ENCODE results near the gene MLXIP.
"Not testable (repeated sequence)": the region's sequence is repeated elsewhere in the genome, so short reads cannot be mapped to it uniquely, and the experiment has no call there.

MLXIP gene, protein sequence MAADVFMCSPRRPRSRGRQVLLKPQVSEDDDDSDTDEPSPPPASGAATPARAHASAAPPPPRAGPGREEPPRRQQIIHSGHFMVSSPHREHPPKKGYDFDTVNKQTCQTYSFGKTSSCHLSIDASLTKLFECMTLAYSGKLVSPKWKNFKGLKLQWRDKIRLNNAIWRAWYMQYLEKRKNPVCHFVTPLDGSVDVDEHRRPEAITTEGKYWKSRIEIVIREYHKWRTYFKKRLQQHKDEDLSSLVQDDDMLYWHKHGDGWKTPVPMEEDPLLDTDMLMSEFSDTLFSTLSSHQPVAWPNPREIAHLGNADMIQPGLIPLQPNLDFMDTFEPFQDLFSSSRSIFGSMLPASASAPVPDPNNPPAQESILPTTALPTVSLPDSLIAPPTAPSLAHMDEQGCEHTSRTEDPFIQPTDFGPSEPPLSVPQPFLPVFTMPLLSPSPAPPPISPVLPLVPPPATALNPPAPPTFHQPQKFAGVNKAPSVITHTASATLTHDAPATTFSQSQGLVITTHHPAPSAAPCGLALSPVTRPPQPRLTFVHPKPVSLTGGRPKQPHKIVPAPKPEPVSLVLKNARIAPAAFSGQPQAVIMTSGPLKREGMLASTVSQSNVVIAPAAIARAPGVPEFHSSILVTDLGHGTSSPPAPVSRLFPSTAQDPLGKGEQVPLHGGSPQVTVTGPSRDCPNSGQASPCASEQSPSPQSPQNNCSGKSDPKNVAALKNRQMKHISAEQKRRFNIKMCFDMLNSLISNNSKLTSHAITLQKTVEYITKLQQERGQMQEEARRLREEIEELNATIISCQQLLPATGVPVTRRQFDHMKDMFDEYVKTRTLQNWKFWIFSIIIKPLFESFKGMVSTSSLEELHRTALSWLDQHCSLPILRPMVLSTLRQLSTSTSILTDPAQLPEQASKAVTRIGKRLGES
- total RNA-seq: 52.8 to 147 (median 69.9) reads per million in 9 experiments

DNA sequence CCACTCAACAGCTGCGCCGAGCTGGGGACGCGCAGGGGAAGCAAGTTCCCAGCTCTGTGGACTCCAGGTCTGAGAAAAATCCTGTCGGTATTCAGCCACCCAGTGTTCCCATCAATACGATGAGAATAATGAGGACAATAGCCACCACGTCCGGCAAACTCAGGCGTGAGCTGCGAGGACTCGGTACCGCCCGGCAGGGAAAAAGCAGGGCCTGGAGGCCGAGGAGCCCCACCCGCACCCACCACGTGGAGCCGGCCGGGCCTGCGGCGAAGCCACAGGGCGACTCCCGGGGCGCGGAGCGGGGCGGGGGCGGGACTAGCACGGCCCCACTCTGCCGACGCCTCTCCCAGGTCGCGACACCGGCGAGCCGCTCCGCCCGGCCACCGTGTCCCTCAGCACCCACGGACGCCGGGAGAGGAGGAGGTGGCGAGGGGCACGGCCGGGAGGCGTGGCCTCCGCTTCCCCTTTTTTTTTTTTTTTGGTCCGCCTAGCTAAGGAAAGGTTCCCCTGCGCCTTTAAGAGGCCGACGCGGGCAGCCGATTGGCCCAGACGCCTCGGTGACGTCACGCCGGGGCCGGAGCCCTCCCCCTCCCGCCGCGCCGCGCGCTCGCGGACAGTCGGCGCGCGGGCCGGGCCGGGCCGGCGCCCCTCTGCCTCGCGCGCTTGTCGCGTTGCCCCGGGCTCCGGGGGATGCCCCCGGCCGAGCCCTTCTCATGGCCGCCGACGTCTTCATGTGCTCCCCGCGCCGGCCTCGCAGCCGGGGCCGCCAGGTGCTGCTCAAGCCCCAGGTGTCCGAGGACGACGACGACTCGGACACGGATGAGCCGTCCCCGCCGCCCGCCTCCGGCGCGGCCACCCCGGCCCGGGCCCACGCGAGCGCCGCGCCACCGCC is at the start of gene MLXIP:
TSS of gene MLXIP (plus strand) at position 616 of the 892 bp plus-strand sequence. CDS start at position 714, 98 bp downstream.
- ATAC-seq (replicated peaks) (peak; percentile 83), DNase-seq (peak; percentile 81 to 85 (median 82))
- Mint-ChIP-seq H3K27ac (peak within 1 kb of the TSS; percentile 89 to 92), H3K4me1 (ENCODE audit: low read depth in 2 of 2) (peaks cover 37 to 43% of the 10 kb centered on the region in 2 donors), H3K4me3 (peak within 1 kb of the TSS; percentile 94 to 95), H3K9me3 (no peaks in the 10 kb centered on the region), H3K27me3 (no peaks in the 10 kb centered on the region), H3K36me3 (ENCODE audit: insufficient read depth) (peaks cover 15% of the 10 kb centered on the region)

DNA sequence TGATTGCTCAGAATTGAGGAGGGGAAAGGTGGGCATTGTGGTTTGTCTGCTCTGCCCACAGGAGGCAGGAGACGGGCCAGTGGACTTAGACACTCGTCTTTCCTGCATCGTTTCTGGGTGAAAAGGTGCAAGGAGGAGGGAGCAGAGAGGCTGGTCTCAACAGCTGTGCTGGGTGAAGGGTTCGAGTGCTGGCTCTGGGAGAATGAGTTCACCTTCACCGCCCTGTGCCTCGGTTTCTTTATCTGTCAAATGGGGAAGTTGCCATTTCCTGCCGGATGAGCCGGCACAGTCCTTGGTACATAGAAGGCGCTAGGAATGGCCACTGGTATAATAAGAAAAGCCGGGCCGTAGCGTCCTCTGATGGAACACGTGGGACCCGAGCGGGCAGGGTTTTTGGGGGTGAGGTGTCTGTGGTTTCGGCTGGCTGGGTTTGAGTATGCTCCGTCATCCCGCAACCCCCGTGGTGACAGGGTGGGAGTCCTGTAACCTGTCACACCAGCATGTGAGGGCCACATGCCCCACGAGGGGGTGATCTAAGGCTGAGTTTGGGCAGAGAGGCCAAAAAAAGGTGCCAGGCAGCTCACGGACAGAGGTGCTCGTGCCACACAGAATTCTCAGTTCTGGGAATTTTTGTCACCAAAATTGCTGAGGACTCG is 49.5 kb upstream of the MLXIP start:
- peak overlapping the region in 1 of 2 donors; percentile 62 for H3K27ac Mint-ChIP-seq
- no peaks in the 10 kb centered on the region for H3K9me3 Mint-ChIP-seq
- peak overlapping the region; percentile 65 to 73 for H3K4me3 Mint-ChIP-seq
- ATAC-seq (replicated peaks): peak; percentile 89
- peaks cover 15 to 18% of the 10 kb centered on the region in 2 donors for H3K4me1 Mint-ChIP-seq (ENCODE audit: low read depth in 2 of 2)
- peak; percentile 37 to 41 (median 38) for DNase-seq
- peaks cover 6 to 42% of the 10 kb centered on the region in 2 donors for H3K27me3 Mint-ChIP-seq
- peaks cover 14% of the 10 kb centered on the region for H3K36me3 Mint-ChIP-seq (ENCODE audit: insufficient read depth)

- H3K36me3 Mint-ChIP-seq (ENCODE audit: insufficient read depth): peaks cover 14% of the 10 kb centered on the region
- no peak for ATAC-seq (replicated peaks)
- H3K9me3 Mint-ChIP-seq: no peaks in the 10 kb centered on the region
- H3K27me3 Mint-ChIP-seq: peaks cover 6 to 42% of the 10 kb centered on the region in 2 donors
- no peak for DNase-seq
- peaks cover 15 to 18% of the 10 kb centered on the region in 2 donors for H3K4me1 Mint-ChIP-seq (ENCODE audit: low read depth in 2 of 2)
- no peak overlapping the region for H3K27ac Mint-ChIP-seq
- H3K4me3 Mint-ChIP-seq: peak overlapping the region; percentile 65 to 73
These were observed 48.7 kb upstream of the MLXIP start for GRCh38 chr12:122029620-122030423.

DNA sequence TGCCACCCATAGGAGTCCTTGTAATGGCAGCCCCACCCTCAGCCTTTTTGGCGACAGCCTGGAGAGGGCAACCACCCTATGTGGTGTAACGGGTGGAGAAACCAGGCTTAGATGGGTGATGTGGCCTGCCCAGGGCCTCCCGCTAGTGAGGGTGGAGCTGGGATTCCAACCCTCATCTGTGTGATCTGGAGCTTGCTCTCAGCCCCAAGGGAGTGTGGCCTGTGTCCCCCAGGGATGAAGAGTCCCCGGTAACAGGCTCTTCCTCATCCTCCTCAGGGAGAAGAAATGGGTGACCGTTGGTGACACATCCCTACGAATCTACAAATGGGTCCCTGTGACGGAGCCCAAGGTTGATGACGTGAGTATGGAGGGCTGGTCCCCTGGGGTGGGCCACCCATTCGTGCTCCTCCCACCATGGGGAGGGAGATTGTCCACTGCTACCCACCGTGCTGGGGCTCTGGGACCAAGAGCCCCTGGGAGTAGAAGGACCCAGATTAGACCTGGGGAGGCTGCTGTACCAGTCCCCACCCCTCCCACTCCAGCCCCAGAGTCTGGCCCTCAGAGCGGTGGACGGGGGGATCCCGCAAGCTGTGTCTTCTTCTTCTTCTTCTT is 48.0 kb upstream of the MLXIP start:
- Mint-ChIP-seq H3K36me3 (ENCODE audit: insufficient read depth) (peaks cover 14% of the 10 kb centered on the region), H3K27ac (no peak overlapping the region), H3K4me3 (no peak overlapping the region), H3K27me3 (peaks cover 6 to 42% of the 10 kb centered on the region in 2 donors), H3K9me3 (no peaks in the 10 kb centered on the region), H3K4me1 (ENCODE audit: low read depth in 2 of 2) (peaks cover 15 to 18% of the 10 kb centered on the region in 2 donors)
- no peak for DNase-seq
- ATAC-seq (replicated peaks): no peak

DNA sequence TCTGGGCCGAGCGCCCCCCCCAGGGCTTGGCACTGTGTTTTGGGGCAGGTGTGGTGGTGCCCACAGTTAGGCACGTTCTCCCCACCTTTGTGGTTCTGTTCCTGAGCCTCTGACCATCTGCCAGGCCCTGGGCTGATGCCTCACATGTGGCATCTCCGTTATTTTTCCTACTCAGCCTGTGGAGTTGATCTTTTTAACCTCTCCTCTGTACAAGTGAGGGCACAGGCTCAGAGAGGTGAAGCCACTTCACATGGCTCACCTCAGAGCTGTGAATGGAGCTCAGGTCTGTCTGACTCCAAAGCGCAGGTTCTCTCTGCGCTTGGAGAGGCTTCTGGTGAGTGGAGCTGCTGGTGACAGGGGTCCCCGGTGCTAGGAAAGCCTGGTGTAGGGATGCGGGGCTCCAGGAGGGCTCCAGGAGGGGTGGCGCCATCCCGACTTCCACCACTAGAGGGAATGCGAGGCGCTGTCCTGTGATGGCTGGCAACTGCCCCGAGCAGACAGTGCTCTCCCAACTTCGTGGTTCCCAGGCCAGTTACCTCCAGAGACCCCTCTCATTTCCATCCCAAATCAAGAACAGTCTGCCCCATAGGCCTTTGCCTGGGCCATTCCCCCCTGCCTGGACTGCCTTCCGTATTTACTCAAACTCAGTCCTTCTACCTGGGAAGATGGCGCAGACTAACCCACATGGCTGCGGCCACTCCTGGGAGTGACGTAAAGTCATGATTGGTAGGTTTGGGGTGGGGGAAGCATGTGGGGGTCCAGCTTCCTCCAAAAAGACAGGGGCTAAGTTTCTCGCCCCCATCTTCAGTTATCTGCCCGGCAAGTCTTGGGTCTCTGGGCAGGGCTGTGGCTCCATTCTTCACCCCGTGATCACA is 47.0 kb upstream of the MLXIP start:
- Mint-ChIP-seq H3K4me1 (ENCODE audit: low read depth in 2 of 2) (peaks cover 15 to 18% of the 10 kb centered on the region in 2 donors), H3K4me3 (no peak overlapping the region), H3K9me3 (no peaks in the 10 kb centered on the region), H3K27ac (no peak overlapping the region), H3K36me3 (ENCODE audit: insufficient read depth) (peaks cover 14% of the 10 kb centered on the region), H3K27me3 (peaks cover 6 to 42% of the 10 kb centered on the region in 2 donors)
- DNase-seq (peak in 2 of 3 experiments; percentile 17 to 36), ATAC-seq (replicated peaks) (peak; percentile 34)

GRCh38 chr12:122032580-122032979 is 46.0 kb upstream of the MLXIP start:
- H3K4me3 Mint-ChIP-seq: no peak overlapping the region
- H3K36me3 Mint-ChIP-seq (ENCODE audit: insufficient read depth): peaks cover 19% of the 10 kb centered on the region
- ATAC-seq (replicated peaks): no peak
- H3K4me1 Mint-ChIP-seq (ENCODE audit: low read depth in 2 of 2): peaks cover 15 to 18% of the 10 kb centered on the region in 2 donors
- H3K27ac Mint-ChIP-seq: no peak overlapping the region
- H3K27me3 Mint-ChIP-seq: peaks cover 6 to 42% of the 10 kb centered on the region in 2 donors
- H3K9me3 Mint-ChIP-seq: no peaks in the 10 kb centered on the region
- no peak for DNase-seq

DNA sequence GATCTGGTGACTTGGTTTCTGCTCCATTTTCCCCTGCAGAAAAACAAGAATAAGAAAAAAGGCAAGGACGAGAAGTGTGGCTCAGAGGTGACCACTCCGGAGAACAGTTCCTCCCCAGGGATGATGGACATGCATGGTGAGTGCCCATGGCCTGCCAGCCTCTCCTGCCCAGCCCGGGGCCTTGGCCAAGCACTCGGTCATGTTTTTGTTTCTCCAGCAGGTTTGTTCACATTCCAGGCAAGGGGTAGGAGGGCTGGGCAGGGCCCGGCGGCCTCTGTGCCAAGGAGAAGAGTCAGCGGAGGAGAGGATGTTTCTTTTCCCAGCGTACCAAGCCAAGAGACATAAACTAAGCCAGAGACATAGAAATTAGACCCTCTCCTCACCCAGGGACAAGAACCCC is 43.3 kb upstream of the MLXIP start:
- peaks cover 9% of the 10 kb centered on the region for H3K36me3 Mint-ChIP-seq (ENCODE audit: insufficient read depth)
- no peaks in the 10 kb centered on the region for H3K9me3 Mint-ChIP-seq
- peaks cover 0 to 21% of the 10 kb centered on the region in 2 donors for H3K27me3 Mint-ChIP-seq

GRCh38 chr12:122036153-122036552 is 42.4 kb upstream of the MLXIP start:
- peaks cover 0 to 14% of the 10 kb centered on the region in 2 donors for H3K27me3 Mint-ChIP-seq
- DNase-seq: no peak
- no peak overlapping the region for H3K27ac Mint-ChIP-seq
- H3K4me3 Mint-ChIP-seq: no peak overlapping the region
- H3K9me3 Mint-ChIP-seq: no peaks in the 10 kb centered on the region
- H3K36me3 Mint-ChIP-seq (ENCODE audit: insufficient read depth): peaks cover 9% of the 10 kb centered on the region
- H3K4me1 Mint-ChIP-seq (ENCODE audit: low read depth in 2 of 2): peaks cover 0 to 4% of the 10 kb centered on the region in 2 donors
- ATAC-seq (replicated peaks): no peak

More for the DNA sequence above, 43.3 kb upstream of the MLXIP start:
- H3K4me3 Mint-ChIP-seq: no peak overlapping the region
- DNase-seq (no peak), ATAC-seq (replicated peaks) (no peak)
- no peak overlapping the region for H3K27ac Mint-ChIP-seq
- peaks cover 0 to 4% of the 10 kb centered on the region in 2 donors for H3K4me1 Mint-ChIP-seq (ENCODE audit: low read depth in 2 of 2)

- Mint-ChIP-seq H3K27ac (no peak overlapping the region), H3K36me3 (ENCODE audit: insufficient read depth) (peaks cover 14% of the 10 kb centered on the region), H3K4me1 (ENCODE audit: low read depth in 2 of 2) (no peaks in the 10 kb centered on the region), H3K9me3 (no peaks in the 10 kb centered on the region), H3K4me3 (no peak overlapping the region), H3K27me3 (no peaks in the 10 kb centered on the region)
- DNase-seq: no peak
- ATAC-seq (replicated peaks): no peak
These were observed 37.8 kb upstream of the MLXIP start for GRCh38 chr12:122040579-122041386.

DNA sequence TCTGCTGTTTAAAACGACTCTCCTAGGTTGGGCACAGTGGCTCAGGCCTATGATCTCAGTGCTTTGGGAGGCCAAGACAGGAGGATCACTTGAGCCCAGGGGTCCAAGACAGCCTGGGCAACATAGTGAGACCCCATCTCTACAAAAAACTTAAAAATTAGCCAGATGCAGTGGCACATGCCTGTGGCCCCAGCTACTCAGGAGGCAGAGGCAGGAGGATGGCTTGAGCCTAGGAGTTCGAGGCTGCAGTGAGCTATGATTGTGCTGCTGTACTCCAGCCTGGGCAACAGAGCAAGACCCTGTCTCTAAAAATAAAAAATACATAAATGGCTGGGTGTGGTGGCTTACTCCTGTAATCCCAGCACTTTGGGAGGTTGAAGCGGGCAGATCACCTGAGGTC is 37.1 kb upstream of the MLXIP start:
- H3K27me3 Mint-ChIP-seq; H3K4me3 Mint-ChIP-seq; ATAC-seq (replicated peaks); DNase-seq; H3K4me1 Mint-ChIP-seq (ENCODE audit: low read depth in 2 of 2); H3K27ac Mint-ChIP-seq; H3K9me3 Mint-ChIP-seq: not testable (repeated sequence)
- H3K36me3 Mint-ChIP-seq (ENCODE audit: insufficient read depth): peaks cover 14% of the 10 kb centered on the region
